Activated naive CD8-positive, alpha-beta T cell treated with anti-CD3 and anti-CD28 coated beads, Interleukin-2, amount 10 ng/mL, durations not matched to agents 7 days and 5 days (primary cell): ENCODE data around the gene ATP4B. TPM values are rescaled to one million over a fixed set of nuclear protein-coding genes. Genes with fewer than 3 reads are reported as not detected.

ENCODE experiments used
- ATAC-seq: fragments of 150-1000 bp; cut with Tn5 transposase; one replicate; pipeline ENCODE4 v1.10.0; 2021; ENCODE audit warnings: low read depth, moderate library complexity
- POLR2A ChIA-PET: fragments of 350-600 bp; sonication (Branson Sonifier 250); formaldehyde crosslinking; loops from one replicate; lab custom pipeline; 2021; ENCODE audit warnings: antibody characterized with exemption; lab: Charles Lee
- DNase-seq: peaks from one replicate; pipeline ENCODE4 v3.0.0; 2021
- H3K27ac Mint-ChIP-seq: one replicate; pipeline ENCODE4 v1.8.0; 2022; ENCODE audit warnings: mild to moderate bottlenecking, mixed read lengths
- H3K27me3 Mint-ChIP-seq: one replicate; pipeline ENCODE4 v1.8.0; 2022; ENCODE audit warnings: mild to moderate bottlenecking, moderate library complexity, mixed read lengths
- H3K36me3 Mint-ChIP-seq: one replicate; pipeline ENCODE4 v1.8.0; 2021; ENCODE audit warnings: mild to moderate bottlenecking, mixed read lengths
- H3K4me1 Mint-ChIP-seq: one replicate; pipeline ENCODE4 v1.8.0; 2021; ENCODE audit warnings: mixed read lengths
- H3K4me3 Mint-ChIP-seq: one replicate; pipeline ENCODE4 v1.8.0; 2022; ENCODE audit warnings: mild to moderate bottlenecking, moderate library complexity, mixed read lengths
- H3K9me3 Mint-ChIP-seq: one replicate; pipeline ENCODE4 v1.8.0; 2021; ENCODE audit warnings: mixed read lengths
- total RNA-seq, 2 experiments: library from RNA; stranded (reverse); gene quantifications; one replicate each; pipeline ENCODE4 v1.2.3, GENCODE V29; 2021

ATP4B gene
- total RNA-seq = not detected

GRCh38 chr13:113657851-113658741, at the start of gene ATP4B:
Gene ATP4B, minus strand, starts transcription at chr13:113658198. Its CDS starts 54 bp downstream, at chr13:113658144.
- Mint-ChIP-seq H3K4me1 (no peaks in the 10 kb centered on the region), H3K4me3 (no peak within 1 kb of the TSS), H3K27ac (no peak within 1 kb of the TSS), H3K27me3 (peaks cover 10% of the 10 kb centered on the region), H3K36me3 (no peaks in the 10 kb centered on the region), H3K9me3 (peaks cover 9% of the 10 kb centered on the region)
- DNase-seq (peak; percentile 15), ATAC-seq (no peak)
- POLR2A ChIA-PET = no interaction called here

GRCh38 chr13:113672002-113672651, 14.1 kb upstream of the ATP4B start:
- ATAC-seq = no peak
- H3K4me3 Mint-ChIP-seq = peak overlapping the region; percentile 63

GRCh38 chr13:113671066-113672001, 13.3 kb upstream of the ATP4B start:
- peak; percentile 25 for DNase-seq
- Mint-ChIP-seq H3K9me3 (peaks cover 5% of the 10 kb centered on the region), H3K4me3 (no peak overlapping the region), H3K4me1 (peaks cover 4% of the 10 kb centered on the region), H3K36me3 (peaks cover 3% of the 10 kb centered on the region), H3K27ac (no peak overlapping the region), H3K27me3 (peaks cover 1% of the 10 kb centered on the region)
- no peak for ATAC-seq
- POLR2A ChIA-PET = no interaction called here

More at GRCh38 chr13:113672002-113672651, 14.1 kb upstream of the ATP4B start:
- peaks cover 1% of the 10 kb centered on the region for H3K27me3 Mint-ChIP-seq
- H3K9me3 Mint-ChIP-seq = peaks cover 5% of the 10 kb centered on the region
- H3K27ac Mint-ChIP-seq = peak overlapping the region; percentile 84
- H3K36me3 Mint-ChIP-seq = peaks cover 3% of the 10 kb centered on the region
- peaks cover 4% of the 10 kb centered on the region for H3K4me1 Mint-ChIP-seq
- POLR2A ChIA-PET = no interaction called here
- peak; percentile 30 for DNase-seq

GRCh38 chr13:113670541-113670940, 12.5 kb upstream of the ATP4B start:
- Mint-ChIP-seq H3K36me3 (peaks cover 3% of the 10 kb centered on the region), H3K27ac (no peak overlapping the region), H3K9me3 (peaks cover 5% of the 10 kb centered on the region), H3K4me1 (peaks cover 4% of the 10 kb centered on the region), H3K4me3 (no peak overlapping the region), H3K27me3 (peaks cover 1% of the 10 kb centered on the region)
- POLR2A ChIA-PET = no interaction called here
- DNase-seq (peak; percentile 17), ATAC-seq (no peak)

- Mint-ChIP-seq H3K4me1 (peaks cover 4% of the 10 kb centered on the region), H3K27me3 (peaks cover 1% of the 10 kb centered on the region), H3K27ac (no peak overlapping the region), H3K9me3 (peaks cover 5% of the 10 kb centered on the region), H3K4me3 (no peak overlapping the region), H3K36me3 (peaks cover 3% of the 10 kb centered on the region)
- DNase-seq = peak; percentile 14
- POLR2A ChIA-PET = no interaction called here
- no peak for ATAC-seq
These were observed 11.8 kb upstream of the ATP4B start for GRCh38 chr13:113669755-113670341.

- no peak overlapping the region for H3K27ac Mint-ChIP-seq
- H3K4me1 Mint-ChIP-seq = peaks cover 4% of the 10 kb centered on the region
These were observed 11.3 kb upstream of the ATP4B start for GRCh38 chr13:113669231-113669754.

GRCh38 chr13:113668491-113668971, 10.5 kb upstream of the ATP4B start:
- no peak overlapping the region for H3K4me3 Mint-ChIP-seq
- H3K9me3 Mint-ChIP-seq = peaks cover 5% of the 10 kb centered on the region
- peak; percentile 24 for DNase-seq
- no peak overlapping the region for H3K27ac Mint-ChIP-seq
- H3K4me1 Mint-ChIP-seq = peaks cover 4% of the 10 kb centered on the region
- POLR2A ChIA-PET = no interaction called here
- ATAC-seq = no peak
- H3K36me3 Mint-ChIP-seq = peaks cover 3% of the 10 kb centered on the region
- H3K27me3 Mint-ChIP-seq = peaks cover 5% of the 10 kb centered on the region

More at GRCh38 chr13:113669231-113669754, 11.3 kb upstream of the ATP4B start:
- ATAC-seq (no peak), DNase-seq (peak; percentile 18)
- Mint-ChIP-seq H3K4me3 (no peak overlapping the region), H3K9me3 (peaks cover 5% of the 10 kb centered on the region), H3K36me3 (peaks cover 3% of the 10 kb centered on the region), H3K27me3 (peaks cover 4% of the 10 kb centered on the region)
- POLR2A ChIA-PET = no interaction called here

- H3K36me3 Mint-ChIP-seq = peaks cover 3% of the 10 kb centered on the region
- no peak for DNase-seq
- ATAC-seq = no peak
- peaks cover 5% of the 10 kb centered on the region for H3K9me3 Mint-ChIP-seq
- no peak overlapping the region for H3K27ac Mint-ChIP-seq
- POLR2A ChIA-PET = no interaction called here
- H3K4me1 Mint-ChIP-seq = peaks cover 4% of the 10 kb centered on the region
- no peak overlapping the region for H3K4me3 Mint-ChIP-seq
- peaks cover 7% of the 10 kb centered on the region for H3K27me3 Mint-ChIP-seq
These were observed 9.9 kb upstream of the ATP4B start for GRCh38 chr13:113667771-113668490.

- Mint-ChIP-seq H3K27me3 (peaks cover 10% of the 10 kb centered on the region), H3K4me3 (no peak within 1 kb of the TSS), H3K27ac (no peak within 1 kb of the TSS), H3K4me1 (peaks cover 2% of the 10 kb centered on the region), H3K36me3 (peaks cover under 1% of the 10 kb centered on the region), H3K9me3 (peaks cover 2% of the 10 kb centered on the region)
- POLR2A ChIA-PET = no interaction called here
- no peak for ATAC-seq
- peak; percentile 25 for DNase-seq
These were observed 9.1 kb upstream of the ATP4B start, which contains the start of gene GRK1 for GRCh38 chr13:113666951-113667701. Gene GRK1, plus strand, starts transcription at chr13:113667219. Its CDS starts 168 bp downstream, at chr13:113667387.

GRCh38 chr13:113666329-113666670, 8.3 kb upstream of the ATP4B start:
- ATAC-seq (no peak), DNase-seq (no peak)
- Mint-ChIP-seq H3K9me3 (peaks cover 4% of the 10 kb centered on the region), H3K27me3 (peaks cover 14% of the 10 kb centered on the region), H3K27ac (no peak overlapping the region), H3K4me3 (no peak overlapping the region), H3K4me1 (no peaks in the 10 kb centered on the region), H3K36me3 (no peaks in the 10 kb centered on the region)
- POLR2A ChIA-PET = no interaction called here

GRCh38 chr13:113665597-113666328, 7.8 kb upstream of the ATP4B start:
- peaks cover 16% of the 10 kb centered on the region for H3K27me3 Mint-ChIP-seq
- DNase-seq (peak; percentile 24), ATAC-seq (no peak)
- POLR2A ChIA-PET = no interaction called here
- H3K9me3 Mint-ChIP-seq = peaks cover 8% of the 10 kb centered on the region
- H3K36me3 Mint-ChIP-seq = no peaks in the 10 kb centered on the region
- H3K4me1 Mint-ChIP-seq = no peaks in the 10 kb centered on the region
- no peak overlapping the region for H3K4me3 Mint-ChIP-seq
- H3K27ac Mint-ChIP-seq = no peak overlapping the region
